Activated CD4-positive, alpha-beta T cell treated with anti-CD3 and anti-CD28 coated beads, Interleukin-2, amount 50 U/mL, for 48 hours (primary cell): ENCODE data around the gene SRF.

Experiments used
- DNase-seq, 2 experiments: peaks; one replicate each; pipeline ENCODE4 v3.0.0-alpha.2; 2020

SRF gene

DNA sequence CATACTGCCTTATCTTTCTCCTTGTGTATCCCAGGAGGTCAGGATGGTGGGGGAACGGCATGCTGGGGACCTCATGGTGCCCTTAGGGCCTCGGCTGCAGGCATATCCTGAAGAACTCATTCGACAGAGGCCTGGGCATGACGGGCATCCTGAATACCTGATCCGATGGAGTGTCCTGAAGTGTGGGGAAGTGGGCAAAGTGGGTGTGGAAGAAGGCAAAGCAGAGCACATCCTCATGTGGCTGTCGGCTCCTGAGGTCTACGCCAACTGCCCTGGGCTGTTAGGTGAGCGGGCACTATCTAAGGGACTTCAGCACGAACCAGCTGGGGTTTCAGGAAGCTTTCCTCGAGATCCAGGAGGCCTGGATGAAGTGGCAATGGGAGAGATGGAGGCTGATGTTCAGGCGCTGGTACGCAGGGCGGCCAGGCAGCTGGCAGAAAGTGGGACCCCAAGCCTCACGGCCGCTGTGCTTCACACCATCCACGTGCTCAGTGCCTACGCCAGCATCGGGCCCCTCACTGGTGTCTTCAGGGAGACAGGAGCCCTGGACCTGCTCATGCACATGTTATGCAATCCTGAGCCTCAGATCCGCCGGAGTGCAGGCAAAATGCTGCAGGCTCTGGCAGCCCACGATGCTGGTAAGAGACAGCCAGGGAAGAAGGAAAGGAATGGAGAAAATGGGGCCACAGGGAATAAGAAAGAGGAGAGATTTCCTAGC, 13.4 kb downstream of the SRF start:
- no peak for DNase-seq

DNA sequence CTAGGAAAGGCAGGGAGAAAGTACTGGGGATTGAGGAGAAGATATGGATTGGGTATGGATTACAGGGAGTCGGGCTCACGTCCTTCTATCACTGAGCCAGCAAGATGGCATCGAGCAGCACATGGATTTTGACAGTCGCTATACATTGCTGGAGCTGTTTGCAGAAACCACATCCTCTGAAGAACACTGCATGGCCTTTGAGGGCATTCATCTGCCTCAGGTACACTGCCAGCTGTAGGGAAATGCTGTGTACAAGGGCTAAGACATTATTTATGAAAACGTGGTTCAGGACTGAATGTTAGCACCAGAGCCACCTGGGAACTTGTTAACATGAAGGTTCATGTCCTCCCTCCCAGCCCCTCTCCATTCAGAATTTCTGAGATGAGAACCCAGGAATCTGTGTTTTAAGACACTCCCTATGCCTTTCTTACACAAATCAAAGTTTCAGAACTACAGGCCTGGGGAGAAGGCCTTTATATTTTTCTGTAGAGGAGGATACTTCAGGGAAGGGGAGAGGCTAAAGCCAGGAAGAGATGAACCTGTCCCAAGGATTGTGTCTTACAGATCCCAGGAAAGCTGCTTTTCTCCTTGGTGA, 14.4 kb downstream of the SRF start:
- DNase-seq: no peak

DNA sequence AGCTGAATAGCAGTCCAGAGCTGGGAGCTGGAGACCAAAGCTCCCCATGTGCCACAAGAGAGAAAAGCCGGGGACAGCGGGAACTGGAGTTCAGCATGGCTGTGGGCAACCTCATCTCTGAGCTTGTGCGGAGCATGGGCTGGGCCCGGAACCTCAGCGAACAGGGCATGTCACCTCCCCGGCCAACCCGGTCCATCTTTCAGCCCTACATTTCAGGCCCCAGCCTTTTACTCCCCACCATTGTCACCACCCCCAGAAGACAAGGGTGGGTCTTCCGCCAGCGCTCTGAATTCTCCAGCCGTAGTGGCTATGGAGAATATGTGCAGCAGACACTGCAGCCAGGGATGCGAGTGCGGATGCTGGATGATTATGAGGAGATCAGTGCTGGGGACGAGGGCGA, 14.9 kb downstream of the SRF start:
- DNase-seq: no peak

DNA sequence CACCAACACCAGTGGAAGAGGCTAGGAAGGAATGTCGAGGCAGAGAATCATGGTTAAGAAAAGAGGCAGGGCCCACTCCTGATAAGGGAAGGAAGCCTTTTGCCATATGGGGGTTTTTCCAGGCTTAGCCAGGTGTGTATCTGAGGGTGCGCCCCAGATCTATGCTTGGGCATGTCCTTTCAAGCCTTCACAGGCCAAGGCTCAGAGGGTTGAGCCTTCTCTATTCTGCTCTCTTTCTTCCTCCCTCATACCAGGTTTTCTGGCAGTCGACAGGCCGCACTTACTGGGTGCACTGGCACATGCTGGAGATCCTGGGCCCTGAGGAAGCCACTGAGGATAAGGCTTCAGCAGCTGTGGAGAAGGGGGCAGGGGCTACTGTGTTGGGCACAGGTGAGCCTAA, 15.6 kb downstream of the SRF start:
- no peak for DNase-seq

DNA sequence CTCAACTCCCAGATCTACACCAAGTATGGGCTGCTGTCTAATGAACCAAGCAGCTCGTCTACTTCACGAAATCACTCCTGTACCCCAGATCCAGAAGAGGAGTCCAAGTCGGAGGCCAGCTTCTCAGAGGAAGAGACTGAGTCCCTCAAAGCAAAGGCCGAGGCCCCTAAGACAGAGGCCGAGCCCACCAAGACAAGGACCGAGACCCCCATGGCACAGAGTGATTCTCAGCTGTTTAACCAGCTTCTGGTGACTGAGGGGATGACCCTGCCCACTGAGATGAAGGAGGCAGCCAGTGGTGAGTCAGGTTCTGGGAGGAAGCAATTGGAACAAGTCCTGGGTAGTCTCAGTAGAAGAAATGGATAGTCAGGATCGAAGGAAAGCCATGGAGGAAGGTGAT, 16.8 kb downstream of the SRF start:
- DNase-seq: no peak

DNA sequence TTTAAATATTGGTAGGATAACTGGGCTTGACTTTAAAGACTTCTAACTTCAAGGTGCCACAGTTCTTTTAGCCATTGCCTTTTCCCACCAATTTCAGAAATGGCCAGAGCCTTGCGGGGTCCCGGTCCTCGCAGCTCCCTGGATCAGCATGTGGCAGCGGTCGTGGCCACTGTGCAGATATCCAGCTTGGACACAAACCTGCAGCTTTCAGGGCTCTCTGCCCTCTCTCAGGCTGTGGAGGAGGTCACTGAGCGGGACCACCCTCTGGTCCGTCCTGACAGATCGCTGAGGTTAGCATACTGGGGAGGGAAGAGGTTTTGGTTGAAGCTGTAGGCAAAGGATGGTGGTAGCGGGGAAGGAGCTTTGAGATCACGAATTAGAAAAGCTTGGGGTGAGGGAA, 17.4 kb downstream of the SRF start:
- DNase-seq: no peak

DNA sequence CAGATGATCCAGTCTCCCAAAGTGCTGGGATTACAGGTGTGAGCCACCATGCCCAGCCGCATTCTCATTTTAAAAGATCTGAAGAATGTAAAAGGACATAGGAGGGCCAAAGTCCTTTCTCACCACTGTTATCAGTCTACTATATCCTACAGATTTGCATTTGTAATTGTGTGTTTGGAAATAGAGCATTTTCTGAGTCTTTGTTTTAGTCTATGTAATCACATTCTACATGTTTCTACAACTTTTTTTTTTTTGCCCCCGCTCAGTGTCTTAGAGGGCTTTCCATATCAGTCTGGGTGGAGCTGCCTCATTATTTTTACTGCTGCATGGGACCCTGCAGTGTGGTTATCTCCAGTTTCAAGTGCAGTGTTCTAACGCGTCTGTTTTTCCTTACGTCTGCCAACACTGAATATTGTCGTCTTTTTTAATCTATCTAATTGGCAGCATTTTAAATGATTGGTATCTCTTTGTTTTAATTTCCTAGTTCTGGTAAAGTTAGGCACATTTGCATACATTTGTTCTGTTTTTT, 18.8 kb downstream of the SRF start:
- no peak for DNase-seq

DNA sequence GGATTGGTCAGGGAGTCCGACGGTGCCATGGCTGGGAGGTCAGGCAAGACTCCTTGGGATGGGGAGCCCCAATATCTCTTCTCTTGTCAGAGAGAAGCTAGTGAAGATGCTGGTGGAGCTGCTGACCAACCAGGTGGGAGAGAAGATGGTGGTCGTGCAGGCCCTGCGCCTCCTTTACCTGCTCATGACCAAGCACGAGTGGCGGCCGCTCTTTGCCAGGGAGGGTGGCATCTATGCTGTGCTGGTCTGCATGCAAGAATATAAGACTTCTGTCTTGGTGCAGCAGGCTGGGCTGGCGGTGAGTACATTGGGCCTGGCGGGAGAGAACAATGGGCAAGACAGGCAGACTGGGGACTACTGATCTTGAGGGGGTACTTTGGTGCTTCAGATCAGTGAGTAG, 21.8 kb downstream of the SRF start:
- DNase-seq: no peak

DNA sequence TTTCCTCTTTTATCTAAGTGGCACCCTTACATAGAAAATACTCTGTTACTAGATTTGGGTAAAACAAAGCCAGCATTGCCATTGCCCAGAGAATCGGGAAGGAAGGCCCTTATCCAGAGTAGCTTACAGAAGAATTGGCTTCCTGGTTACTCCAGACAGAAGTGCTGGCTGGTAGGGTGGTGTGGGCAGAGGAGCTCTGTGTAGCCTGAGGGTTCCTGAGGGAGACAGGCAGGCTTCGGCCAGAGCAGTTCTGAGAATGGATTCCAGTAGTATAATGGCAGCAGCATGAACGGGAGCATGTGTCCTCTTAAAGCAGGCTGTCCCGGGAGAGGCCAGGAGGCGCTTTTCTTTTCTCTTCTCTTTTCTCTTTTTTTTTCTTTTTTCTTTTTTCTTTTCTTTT, 22.9 kb downstream of the SRF start:
- no peak for DNase-seq

DNA sequence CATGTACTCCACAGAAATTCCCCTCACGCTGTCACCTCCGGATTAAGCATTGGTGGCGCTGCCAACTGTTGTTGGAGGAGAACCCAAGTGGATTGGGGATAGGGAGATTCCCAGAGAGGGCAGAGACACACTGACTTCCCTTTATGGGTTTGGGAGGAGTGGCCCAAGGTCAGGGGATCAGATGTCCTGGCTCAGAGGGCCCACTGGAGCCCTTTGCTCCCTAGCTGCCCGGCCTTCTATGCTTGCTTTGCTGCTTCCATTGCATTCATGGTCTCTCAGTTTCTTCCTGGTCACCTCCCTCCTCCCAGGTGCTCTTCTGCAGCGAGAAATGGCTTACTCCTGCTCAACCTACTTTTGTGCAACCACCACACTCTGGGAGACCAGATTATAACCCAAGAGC, 25.3 kb downstream of the SRF start:
- no peak for DNase-seq

DNA sequence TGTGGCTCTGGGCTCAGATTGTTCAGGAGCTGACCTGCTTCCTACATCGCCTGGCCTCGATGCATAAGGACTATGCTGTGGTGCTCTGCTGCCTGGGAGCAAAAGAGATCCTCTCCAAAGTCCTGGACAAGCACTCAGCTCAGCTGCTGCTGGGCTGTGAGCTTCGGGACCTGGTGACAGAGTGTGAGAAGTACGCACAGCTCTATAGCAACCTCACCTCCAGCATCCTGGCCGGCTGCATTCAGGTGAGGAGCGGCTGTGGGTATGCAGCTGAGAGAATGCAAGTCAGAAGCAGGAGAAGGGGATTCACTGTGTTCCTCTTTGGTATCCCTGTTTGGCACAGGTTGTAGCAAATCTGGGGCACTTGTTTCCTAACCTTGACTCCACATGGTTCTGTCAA, 28.8 kb downstream of the SRF start:
- no peak for DNase-seq

DNA sequence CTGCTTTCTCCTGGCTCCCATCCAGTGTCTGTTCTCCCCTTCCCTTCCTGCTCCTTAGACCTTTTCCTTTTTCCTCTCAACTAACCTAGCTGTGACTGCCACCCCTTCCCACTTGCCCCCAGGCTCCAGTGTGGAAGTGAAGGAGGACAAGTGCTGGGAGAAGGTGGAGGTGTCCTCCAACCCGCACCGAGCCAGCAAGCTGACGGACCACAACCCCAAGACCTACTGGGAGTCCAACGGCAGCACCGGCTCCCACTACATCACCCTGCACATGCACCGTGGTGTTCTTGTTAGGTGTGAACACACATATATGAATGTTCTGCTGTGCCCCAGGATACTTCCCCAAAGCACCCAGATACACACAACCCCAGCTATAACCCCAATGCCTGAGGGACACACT, 29.5 kb downstream of the SRF start:
- no peak for DNase-seq

DNA sequence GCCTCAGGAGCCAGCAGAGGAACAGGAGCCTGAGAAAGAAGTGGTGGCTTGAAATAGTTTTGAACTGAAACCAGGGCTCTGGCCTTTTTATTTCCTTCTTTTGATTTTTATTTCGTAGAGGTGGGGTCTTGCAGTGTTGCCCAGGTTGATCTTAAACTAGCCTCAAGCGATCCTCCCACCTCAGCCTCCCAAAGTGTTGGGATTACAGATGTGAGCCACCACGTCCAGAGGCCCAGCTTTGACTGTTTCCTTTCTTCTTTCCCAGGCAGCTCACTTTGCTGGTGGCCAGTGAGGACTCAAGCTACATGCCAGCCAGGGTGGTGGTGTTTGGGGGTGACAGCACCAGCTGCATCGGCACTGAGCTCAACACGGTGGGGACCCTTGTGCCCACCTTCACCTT, 31.4 kb downstream of the SRF start:
- no peak for DNase-seq

DNA sequence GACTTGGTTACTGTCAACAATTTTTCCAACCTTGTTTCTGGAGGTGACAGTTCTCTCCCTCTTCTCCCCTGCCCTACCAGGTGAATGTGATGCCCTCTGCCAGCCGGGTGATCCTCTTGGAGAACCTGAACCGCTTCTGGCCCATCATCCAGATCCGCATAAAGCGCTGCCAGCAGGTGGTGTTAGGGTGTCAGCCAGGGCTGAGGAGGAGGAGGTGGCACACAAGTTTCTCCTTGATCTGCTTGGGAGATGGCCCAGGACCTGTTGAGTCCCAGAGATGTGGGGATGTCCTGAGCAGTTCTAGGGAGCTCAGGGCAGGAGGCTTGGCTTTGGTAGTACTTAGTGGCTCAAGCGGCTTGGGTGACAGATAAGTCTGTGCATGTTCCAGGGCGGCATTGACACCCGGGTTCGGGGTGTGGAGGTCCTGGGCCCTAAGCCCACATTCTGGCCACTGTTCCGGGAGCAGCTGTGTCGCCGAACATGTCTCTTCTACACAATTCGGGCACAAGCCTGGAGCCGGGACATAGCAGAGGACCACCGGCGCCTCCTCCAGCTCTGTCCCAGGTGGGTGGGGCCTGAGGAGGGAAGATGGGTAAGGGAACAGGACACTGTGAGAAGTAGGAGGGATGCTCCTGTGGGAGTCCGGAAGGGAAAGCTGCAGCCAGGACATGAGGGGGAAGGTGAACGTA, 32.1 kb downstream of the SRF start:
- DNase-seq: no peak

DNA sequence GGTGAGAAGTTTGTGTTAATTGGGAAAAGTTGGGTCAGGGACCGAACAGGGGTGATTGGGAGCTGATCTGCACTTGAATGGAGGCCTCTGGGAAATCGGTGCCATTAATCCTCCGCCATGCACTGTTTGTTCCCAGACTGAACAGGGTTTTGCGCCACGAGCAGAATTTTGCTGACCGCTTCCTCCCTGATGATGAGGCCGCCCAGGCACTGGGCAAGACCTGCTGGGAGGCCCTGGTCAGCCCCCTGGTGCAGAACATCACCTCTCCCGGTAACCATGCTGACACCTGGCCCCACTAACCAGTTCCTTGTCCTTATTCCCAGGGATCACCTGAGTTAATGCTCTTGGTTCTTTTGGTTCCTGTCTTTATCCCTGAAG, 32.6 kb downstream of the SRF start:
- no peak for DNase-seq

DNA sequence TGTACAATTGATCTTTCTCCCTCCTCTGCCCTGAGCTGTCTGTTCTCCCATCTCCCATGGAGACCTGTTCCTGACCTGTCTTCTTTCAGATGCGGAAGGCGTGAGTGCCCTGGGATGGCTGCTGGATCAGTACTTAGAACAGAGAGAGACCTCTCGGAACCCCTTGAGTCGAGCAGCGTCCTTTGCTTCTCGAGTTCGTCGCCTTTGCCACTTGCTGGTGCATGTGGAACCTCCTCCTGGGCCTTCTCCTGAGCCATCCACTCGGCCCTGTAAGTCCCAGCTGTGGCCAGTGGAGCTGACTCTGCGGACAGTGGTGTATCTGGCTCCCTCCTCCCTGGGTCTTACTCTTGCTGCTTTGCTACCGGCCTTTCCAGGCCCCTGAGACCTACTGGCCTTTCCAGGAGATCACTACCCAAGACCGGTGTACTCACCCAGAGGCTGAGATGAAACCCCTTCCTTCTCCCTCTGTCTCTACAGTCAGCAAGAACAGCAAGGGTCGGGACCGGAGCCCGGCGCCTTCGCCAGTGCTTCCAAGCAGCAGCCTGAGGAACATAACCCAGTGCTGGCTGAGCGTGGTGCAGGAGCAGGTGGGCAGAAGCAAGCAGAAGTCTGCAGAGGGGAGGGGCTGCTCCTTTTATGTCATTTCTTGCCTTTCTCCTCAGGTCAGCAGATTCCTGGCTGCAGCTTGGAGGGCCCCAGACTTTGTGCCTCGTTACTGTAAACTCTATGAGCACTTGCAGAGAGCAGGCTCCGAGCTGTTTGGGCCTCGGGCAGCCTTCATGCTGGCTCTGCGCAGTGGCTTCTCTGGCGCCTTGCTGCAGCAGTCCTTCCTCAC, 33.4 kb downstream of the SRF start:
- DNase-seq: no peak

DNA sequence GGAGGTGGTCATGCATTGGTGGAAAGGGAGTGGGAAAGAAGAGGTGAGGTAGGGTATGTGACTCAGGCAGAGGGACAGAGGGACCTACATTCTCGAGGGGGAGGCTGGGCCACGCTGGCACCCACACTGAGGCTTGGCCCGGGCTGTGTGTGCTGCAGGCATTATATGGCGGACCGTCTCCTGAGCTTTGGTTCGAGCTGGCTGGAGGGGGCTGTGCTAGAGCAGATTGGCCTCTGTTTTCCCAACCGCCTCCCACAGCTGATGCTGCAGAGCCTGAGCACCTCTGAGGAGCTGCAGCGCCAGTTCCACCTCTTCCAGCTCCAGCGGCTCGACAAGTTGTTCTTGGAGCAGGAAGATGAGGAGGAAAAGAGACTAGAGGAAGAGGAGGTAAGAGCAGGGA, 34.8 kb downstream of the SRF start:
- no peak for DNase-seq

DNA sequence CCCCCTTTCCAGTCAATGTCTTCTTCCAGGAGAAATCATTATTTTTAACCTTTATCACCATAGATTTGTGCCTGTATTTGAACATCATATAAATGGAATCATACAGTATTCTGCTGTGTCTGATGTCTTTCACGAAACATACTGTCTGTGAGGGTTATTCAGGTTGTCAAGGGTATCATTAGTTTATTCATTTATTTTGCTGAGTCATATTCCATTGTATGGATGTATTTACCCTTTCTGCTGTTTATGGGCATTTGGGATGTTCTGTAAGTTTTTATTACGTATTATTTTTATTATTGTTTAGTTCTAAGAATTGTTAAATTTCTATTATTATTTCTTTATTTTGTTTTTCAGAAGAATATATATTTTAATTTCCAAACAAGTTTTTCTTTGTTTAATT, 36.2 kb downstream of the SRF start:
- no peak for DNase-seq

DNA sequence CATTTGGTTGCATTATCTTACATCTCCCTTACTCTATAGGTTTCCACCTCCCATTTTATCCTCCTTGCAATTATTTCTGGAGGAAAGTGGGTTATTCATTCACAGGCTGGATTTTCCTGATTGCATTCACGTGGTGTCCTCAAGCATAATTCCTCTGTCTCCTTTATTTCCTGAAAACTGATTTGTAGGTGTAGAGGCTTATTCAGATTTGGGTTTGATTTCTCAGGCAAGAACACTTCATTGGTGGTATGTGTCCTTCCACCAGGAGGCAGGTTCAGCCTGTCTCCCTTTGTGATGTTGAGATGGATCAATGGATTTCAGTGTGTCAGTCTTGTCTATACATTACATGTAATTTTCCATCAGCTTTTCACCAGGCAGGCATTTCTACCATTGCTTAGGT, 40.9 kb downstream of the SRF start:
- no peak for DNase-seq

DNA sequence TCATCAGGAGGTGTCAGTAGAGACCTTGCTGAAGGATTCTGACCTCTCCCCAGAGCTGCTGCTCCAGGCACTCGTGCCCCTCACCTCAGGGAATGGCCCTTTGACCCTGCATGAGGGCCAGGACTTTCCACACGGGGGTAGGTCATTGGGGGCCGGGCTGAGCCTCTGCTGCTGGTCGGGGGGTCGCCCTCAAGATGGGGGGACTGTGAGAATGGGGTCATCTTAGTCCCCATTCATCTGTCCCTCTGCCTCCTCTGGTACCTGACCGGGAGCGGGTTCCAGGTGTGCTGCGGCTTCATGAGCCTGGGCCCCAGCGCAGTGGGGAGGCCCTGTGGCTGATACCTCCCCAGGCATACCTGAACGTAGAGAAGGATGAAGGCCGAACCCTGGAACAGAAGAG, 42.4 kb downstream of the SRF start:
- DNase-seq: no peak

DNA sequence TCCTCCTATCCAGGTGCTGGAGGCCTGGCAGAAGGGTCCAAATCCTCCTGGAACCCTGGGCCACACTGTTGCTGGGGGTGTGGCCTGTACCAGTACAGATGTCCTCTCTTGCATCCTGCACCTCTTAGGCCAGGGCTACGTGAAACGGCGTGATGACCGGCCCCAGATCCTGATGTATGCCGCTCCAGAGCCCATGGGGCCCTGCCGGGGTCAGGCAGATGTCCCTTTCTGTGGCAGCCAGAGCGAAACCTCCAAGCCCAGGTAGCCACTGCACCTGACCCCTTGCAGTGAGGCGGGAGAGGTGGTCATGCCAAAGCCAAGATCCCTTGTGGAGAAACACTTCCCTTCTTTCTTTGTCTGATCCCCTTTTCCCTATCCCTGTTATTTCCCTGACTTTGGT, 44.0 kb downstream of the SRF start:
- DNase-seq: no peak

DNA sequence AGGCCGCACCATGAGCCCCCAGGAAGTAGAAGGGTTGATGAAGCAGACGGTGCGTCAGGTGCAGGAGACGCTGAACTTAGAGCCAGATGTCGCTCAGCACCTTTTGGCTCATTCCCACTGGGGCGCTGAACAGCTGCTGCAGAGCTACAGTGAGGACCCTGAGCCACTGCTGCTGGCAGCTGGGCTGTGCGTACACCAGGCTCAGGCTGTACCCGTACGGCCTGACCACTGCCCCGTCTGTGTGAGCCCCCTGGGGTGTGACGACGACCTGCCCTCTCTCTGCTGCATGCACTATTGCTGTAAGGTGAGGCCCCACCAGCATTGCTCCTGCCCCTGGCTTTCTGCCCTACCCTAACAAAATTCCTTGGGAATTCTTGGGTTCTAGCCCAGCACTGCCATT, 45.1 kb downstream of the SRF start:
- no peak for DNase-seq

DNA sequence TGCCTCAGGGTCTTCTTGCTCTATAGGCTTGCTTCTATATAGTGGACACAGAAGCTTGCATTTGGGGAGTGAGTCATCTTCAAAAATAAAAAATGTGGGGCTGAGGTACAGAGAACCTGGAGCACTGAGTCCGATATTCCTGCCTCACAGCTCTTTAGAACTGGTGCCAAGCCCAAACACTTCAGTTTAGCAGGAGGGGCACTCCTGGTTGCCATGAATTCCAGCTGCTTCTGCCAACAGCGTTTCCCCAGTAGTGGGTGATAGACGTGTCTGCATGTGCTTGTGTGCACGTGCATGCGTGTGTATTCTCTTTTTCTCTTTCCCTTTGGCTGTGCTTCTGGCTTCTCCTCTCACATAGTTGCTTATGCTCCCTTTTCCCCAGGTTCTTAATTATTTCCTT, 46.3 kb downstream of the SRF start:
- DNase-seq: no peak

DNA sequence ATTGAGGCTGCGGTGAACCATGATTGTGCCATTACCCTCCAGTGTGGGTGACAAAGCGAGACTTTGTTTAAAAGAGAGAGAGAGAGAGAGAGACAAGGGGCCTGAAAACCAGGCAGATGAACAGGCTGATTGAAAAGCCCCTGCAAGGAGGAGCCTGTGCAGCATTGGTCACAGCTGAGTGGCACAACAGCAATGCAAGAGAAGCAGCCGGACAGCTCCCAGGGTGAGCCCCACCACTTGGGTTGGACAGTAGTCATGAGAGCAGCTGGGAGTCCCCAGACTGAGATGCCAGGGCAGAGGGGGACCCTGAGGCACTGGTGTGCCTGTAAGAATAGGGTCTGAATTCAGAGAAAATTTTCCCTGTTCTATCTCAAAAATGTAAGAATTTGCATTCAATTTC, 48.0 kb downstream of the SRF start:
- DNase-seq: no peak
